ENCODE measurements around the gene NRP2. TPM values are rescaled to one million over a fixed set of nuclear protein-coding genes. Genes with fewer than 3 reads are reported as not detected.

The NRP2 gene
- total RNA-seq, 1 donor from 2014 or later, result 137 TPM

GRCh38 chr2:205802065-205802464, 119.8 kb downstream of the NRP2 start:
- no peak for DNase-seq (ENCODE audit: low read depth in 2 of 2)

DNA sequence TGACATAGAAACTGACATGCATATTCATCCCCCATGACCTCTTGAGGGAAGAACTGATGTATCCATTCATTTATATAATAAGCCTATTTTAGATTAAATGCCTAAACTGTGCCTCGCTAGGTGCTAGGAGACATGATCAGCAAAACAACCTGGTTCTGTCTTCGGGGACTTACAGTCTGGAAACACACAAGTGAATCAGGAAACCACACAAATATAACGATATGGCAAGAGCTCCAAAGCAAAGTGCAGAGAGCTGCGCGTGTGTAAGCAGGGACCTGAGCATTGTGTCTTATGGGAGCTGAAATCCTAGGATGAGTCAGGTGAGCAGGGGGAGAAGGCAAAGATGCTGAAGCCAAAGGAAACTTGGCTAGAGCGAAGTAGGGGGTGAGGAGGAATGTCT, 120.6 kb downstream of the NRP2 start:
- no peak for DNase-seq (ENCODE audit: low read depth in 2 of 2)

GRCh38 chr2:205803500-205803899, 121.2 kb downstream of the NRP2 start:
- no peak for DNase-seq (ENCODE audit: low read depth in 2 of 2)

GRCh38 chr2:205805136-205805535, 122.8 kb downstream of the NRP2 start:
- no peak for DNase-seq (ENCODE audit: low read depth in 2 of 2)

DNA sequence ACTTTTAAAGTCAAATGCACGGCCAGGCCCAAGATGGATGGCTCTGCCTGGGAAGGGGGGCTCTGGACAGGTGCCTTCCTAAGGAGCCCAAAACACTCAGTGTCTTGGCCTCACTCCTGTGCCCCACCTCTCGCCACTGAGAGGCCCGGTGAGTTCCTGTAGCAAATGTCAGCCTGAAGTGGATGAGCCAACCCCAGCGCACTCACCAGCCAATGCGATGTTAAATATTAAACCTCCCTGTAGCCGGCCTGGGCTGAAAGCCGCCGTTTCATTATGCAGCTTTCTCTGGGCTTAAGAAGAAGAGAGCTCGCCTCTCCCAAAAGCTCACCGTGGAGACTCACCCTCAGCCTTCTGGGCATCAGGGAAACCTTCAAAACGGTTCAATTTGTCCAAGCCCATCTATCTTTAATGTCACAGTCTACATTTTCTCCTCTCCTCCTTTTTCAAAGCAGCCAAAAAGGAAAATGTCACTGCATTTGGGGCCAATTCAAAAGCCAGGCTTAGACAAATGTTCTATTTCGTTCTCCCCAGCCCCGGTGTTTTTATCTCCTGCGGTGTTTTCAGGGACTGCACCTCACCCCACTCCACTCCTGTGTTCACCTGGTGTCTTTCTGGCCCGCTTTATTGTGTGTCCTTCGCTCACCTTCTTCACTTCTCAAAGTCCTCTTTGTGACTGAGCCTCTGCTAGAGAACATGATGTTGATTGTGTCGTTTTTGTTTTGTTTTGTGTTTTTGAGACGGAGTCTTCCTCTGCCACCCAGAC, 124.0 kb downstream of the NRP2 start:
- DNase-seq (ENCODE audit: low read depth in 2 of 2), result no peak

- no peak for DNase-seq (ENCODE audit: low read depth in 2 of 2)
Observed at GRCh38 chr2:205807229-205807628, 124.9 kb downstream of the NRP2 start.

DNA sequence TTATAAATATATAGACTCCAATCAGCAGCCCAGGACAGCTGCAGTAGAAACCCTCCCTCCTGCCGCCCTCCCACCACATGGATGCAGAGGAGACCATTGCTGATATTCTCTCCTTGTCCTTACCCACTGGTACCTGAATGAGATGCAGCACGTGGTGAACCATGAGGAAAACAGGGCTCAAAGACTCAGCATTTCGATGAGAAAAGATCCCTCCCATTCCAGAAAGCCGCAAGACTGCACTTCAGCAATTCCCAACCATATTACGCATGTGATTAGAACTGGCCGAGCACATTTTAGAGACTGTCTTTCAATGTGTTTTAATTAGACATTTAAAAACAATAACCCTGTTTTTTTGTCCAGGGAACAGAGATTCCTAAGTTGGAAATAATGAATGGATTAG, 125.5 kb downstream of the NRP2 start:
- DNase-seq (ENCODE audit: low read depth in 2 of 2), result no peak

- no peak for DNase-seq (ENCODE audit: low read depth in 2 of 2)
Observed at GRCh38 chr2:205808486-205809121, 126.3 kb downstream of the NRP2 start.

- DNase-seq (ENCODE audit: low read depth in 2 of 2), result no peak
Observed at GRCh38 chr2:205811387-205811786, 129.1 kb downstream of the NRP2 start.

DNA sequence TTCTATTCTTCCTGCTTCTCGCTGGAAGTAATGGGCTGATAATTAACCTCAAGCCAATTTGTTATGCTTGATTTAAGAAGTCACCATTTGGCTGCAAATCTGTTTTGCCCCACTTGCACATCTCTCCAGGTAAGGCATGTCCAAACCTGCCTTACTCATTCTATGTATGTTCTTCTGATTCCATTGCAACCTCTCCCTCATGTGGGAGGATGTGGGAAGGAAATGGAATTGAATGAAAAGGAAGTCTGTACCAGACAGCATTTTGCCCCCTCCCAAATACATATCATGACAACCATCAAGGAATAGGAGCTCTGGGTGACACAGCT, 131.7 kb downstream of the NRP2 start:
- no peak for DNase-seq (ENCODE audit: low read depth in 2 of 2)

GRCh38 chr2:205815673-205816072, 133.4 kb downstream of the NRP2 start:
- DNase-seq (ENCODE audit: low read depth in 2 of 2), result no peak

DNA sequence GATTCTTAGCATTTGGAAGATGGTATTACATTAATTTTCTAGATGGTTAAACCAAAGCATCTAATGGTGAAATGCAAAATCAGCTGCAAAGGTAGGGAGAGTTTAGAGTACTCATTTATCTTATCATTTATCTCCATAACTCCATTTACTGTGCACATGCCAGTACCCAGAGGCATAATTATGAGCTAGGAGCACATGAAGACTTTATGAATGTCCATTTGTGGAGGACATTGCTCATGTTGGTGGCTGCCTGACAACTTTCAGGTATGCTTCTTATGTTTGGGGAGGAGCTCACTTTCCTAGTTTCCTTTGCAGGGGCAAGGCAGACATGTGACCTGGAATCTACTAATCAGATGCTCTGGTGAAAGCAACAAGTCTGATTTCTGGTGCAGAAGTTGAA, 134.0 kb downstream of the NRP2 start:
- no peak for DNase-seq (ENCODE audit: low read depth in 2 of 2)

GRCh38 chr2:205822579-205822978, 140.3 kb downstream of the NRP2 start:
- no peak for DNase-seq (ENCODE audit: low read depth in 2 of 2)

DNA sequence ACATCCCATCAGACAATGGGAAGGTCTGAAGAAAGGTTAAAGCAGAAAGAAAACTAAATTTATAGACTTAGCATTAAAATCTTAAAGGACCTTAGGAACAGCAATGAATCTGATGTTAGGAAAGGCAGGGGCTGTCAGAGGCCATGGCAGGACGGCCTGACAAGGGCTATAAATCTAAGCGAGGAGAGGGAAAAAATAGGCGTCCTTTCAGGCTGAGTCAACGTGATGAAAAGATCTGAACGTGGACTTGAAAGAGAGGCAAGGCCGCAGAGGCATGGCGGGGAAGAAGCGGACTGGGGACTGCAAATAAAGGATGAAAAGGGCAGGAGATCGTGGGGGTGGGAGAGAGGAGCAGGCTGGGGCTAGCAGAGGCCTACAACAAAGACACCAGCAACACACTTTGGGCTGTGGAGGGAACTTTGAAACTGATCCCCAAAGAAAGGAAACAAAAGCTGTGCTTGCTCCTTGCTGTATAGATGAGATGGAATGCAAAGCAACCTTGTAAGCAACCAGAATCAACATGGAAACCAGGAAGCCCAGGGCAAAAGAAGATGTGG, 145.6 kb downstream of the NRP2 start:
- DNase-seq (ENCODE audit: low read depth in 2 of 2), result no peak

GRCh38 chr2:205833864-205834263, 151.6 kb downstream of the NRP2 start:
- DNase-seq (ENCODE audit: low read depth in 2 of 2), result no peak

DNA sequence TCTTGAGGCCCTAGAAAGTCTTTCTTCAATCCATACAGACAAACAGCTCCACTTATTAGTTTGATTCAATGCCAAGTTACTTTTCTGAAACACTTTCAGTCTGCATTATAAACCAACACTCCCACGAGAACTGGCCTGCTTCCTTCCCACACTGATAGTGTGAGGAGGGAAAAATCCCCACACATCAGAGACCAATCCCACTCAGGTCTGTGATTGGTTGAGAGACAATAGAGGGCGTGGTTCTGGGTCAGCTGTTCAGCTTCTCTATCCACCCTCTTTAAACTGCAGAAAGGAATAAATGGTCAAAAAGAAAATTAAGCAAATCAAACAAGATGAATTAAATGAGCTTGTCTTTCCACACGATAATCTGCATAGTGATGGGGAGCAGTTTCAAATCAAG, 152.5 kb downstream of the NRP2 start:
- DNase-seq (ENCODE audit: low read depth in 2 of 2), result peak; percentile 20 to 27

DNA sequence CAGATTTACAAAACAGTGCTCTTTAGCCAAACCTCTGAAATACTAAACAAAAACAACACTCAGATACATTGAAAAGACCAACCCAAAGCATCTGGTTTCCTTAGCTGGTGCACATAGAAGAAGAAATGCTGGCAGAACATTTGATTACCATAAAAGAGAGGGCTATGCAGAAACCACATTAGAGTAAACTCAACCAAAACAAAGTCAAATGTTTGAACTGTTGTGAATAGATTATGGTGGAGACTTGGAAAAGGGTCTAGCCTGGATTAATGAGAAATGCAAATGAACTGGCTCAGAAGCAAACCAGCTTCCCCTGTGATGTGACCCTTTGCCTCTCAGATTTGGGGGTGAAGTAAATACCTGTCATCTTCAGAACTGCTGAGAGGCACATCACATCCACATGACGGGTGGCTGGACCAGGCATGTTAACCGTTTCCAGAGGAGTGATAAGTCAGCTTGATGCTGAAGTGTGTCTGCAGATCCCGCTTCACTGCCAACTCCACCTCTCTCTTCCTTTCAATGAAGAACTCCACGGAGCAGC, 153.0 kb downstream of the NRP2 start:
- DNase-seq (ENCODE audit: low read depth in 2 of 2), result no peak

DNA sequence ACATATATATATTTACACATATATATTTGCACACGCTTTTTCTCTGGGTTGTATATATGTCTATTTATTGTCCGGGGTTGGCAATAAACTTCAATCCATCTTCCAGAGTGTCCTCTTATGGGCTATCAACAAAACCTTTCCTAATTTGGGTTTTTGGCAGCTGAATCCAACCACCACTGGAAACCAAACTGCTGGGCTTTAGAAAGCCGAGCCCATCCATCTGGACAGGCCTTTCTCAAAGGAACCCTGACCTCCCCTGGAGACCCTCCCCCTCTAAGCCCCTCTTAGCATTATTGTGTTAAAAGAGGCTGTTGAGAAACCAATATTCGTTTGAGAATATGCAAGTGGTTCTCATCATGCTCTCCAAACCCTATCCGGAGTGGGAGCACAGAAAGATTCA, 153.6 kb downstream of the NRP2 start:
- DNase-seq (ENCODE audit: low read depth in 2 of 2), result no peak

- no peak for DNase-seq (ENCODE audit: low read depth in 2 of 2)
Observed at GRCh38 chr2:205836477-205837221, 154.3 kb downstream of the NRP2 start.

- DNase-seq (ENCODE audit: low read depth in 2 of 2), result no peak
Observed at GRCh38 chr2:205837663-205838062, 155.4 kb downstream of the NRP2 start.

DNA sequence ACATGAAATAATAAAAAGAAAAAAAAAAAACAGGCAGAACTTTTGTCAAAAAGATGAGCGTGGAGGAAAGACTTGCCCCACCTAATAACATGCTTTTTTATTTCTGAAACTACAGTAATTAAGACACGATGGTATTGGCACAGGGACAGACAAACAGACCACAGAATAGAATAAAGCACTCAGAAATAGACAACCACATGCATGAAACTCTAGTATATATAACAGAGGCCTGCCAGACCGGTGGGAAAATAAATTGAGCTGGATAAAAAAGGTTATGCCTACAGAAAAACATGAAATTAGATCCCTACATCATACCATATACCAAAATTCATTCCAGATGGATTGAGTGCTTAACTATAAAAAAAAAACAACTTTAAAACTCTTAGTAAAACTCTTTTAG, 163.1 kb downstream of the NRP2 start:
- no peak for DNase-seq (ENCODE audit: low read depth in 2 of 2)
